NB4 (cell line): ENCODE results near the gene SLC37A1.

Experiments used
- MAX ChIP-seq: IDR thresholded peaks from 2 replicates; pipeline ENCODE4 v1.6.1; 2011; ENCODE audit warnings: low read depth, low read length
- MYC ChIP-seq: IDR thresholded peaks from 2 replicates; pipeline ENCODE4 v1.6.1; 2011; ENCODE audit warnings: low read depth, low read length
- TF ChIP-seq, protein P1 (sequence below): IDR thresholded peaks from one replicate; pipeline ENCODE4 v1.5.1; 2012; ENCODE audit warnings: low read depth, low read length

GRCh38 chr21:42622284-42622683, 108.6 kb downstream of the SLC37A1 start:
- TF ChIP-seq, protein P1, sequence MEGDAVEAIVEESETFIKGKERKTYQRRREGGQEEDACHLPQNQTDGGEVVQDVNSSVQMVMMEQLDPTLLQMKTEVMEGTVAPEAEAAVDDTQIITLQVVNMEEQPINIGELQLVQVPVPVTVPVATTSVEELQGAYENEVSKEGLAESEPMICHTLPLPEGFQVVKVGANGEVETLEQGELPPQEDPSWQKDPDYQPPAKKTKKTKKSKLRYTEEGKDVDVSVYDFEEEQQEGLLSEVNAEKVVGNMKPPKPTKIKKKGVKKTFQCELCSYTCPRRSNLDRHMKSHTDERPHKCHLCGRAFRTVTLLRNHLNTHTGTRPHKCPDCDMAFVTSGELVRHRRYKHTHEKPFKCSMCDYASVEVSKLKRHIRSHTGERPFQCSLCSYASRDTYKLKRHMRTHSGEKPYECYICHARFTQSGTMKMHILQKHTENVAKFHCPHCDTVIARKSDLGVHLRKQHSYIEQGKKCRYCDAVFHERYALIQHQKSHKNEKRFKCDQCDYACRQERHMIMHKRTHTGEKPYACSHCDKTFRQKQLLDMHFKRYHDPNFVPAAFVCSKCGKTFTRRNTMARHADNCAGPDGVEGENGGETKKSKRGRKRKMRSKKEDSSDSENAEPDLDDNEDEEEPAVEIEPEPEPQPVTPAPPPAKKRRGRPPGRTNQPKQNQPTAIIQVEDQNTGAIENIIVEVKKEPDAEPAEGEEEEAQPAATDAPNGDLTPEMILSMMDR = no peak
- no peak for TF ChIP-seq MYC
- no peak for TF ChIP-seq MAX
